GM12864 (cell line): Measurements from ENCODE around the gene FLG2.

Experiments used
- DNase-seq: peaks from one replicate; pipeline ENCODE4 v3.0.0-alpha.2; 2011; ENCODE audit warnings: low read depth
- H3K4me3 ChIP-seq: 2 replicates; pipeline ENCODE4 v1.5.1; 2011; ENCODE audit warnings: mild to moderate bottlenecking, low read depth, low read length, control low read depth
- CTCF ChIP-seq: IDR thresholded peaks from 2 replicates; pipeline ENCODE4 v1.5.1; 2011; ENCODE audit warnings: low read depth, mild to moderate bottlenecking, moderate library complexity, low read length, control low read depth, inconsistent platforms; ENCODE audit errors: missing control alignments

Gene FLG2

DNA sequence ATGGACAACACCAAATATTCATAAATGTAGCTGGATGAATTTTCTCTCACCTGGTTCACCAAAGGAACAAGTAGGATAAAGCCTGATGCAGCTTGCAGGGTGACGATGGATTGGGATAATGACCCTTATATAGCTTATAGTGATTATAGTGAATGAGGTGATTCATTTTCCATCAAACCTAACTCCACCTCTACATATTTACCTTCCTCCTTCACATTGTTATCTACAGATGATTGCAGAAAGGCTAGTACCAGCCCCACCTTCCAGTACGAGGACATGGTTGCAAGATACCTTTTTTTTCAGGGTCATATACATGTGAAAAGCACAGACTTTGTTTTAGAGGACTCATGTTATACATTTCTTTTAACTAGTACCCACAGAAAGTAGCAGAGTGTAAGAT is at the start of gene FLG2:
Gene FLG2, minus strand, starts transcription at position 101 of the 400 bp plus-strand sequence. CDS start 1,122 bp downstream, outside the sequence.
- DNase-seq: no peak
- H3K4me3 ChIP-seq: no peak within 1 kb of the TSS
- no peak for TF ChIP-seq CTCF

- TF ChIP-seq CTCF: peak; percentile 10
- DNase-seq: no peak
- no peak overlapping the region for H3K4me3 ChIP-seq
Measured at GRCh38 chr1:152408664-152409063, 48.9 kb upstream of the FLG2 start.

DNA sequence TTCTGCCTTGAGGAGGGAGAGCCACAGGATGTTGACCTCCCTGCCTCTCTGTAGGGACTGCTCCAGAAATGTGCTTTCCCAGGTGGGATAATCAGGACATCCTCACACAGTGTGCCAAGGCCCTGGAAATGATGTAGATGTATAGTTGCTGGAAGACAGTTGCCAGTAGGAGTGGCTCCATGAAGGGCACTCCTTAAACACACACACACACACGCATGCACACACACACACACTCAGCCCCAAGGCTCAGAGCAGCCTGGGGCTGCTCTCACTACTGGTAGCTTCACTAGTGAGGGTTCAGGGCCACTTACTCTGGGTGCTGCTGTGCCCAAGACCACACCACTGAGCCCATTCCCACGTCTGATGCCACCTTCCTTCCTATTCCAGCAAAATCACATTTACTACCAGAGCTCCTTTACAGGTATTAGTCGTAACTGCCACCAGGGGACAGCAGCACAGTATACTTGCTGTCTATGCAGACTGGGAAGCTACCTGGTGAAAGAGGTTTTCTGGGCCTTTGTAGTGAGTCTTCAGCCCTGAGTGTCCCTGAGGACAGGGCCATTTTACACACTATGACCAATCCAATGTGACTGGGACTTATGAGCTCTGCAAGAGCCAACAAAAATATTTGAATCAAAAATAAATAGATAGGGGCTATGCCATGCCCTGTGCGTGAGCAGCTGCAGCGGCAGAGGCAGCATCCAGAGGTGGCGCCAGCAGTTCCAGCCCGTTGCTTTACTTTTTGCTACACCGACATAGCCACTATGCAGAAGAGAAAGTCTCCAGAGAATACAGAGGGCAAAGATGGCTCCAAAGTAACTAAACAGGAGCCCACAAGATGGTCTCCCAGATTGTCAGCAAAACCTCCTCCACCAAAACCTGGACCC is 39.2 kb upstream of the FLG2 start:
- TF ChIP-seq CTCF: peak; percentile 67
- DNase-seq: peak; percentile 8
- no peak overlapping the region for H3K4me3 ChIP-seq

GRCh38 chr1:152397474-152397873 is 37.7 kb upstream of the FLG2 start:
- peak; percentile 41 for TF ChIP-seq CTCF
- DNase-seq: no peak

DNA sequence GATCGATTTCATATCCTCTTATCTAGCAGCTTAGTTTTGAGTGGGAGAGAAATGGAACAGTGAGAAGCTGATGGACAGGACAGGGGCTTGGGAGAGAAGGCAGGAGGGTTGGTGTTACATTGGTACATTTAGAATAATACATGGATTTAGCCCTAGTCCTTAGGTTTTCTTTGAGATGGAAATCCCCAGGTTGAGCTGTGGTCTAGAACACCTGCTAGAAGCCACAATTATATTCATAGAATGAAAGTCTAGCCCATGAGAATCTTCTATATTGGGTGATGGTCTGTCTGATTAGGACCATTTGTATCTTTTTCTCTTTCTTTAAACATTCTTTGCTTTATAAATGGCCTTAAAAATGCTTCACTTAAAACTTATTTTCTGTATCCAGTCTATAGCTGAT is 34.3 kb upstream of the FLG2 start:
- no peak for TF ChIP-seq CTCF
- DNase-seq: no peak

More at GRCh38 chr1:152397474-152397873, 37.7 kb upstream of the FLG2 start:
- H3K4me3 ChIP-seq: no peak overlapping the region

GRCh38 chr1:152392909-152393308 is 33.1 kb upstream of the FLG2 start:
- no peak for TF ChIP-seq CTCF
- DNase-seq: no peak
- H3K4me3 ChIP-seq: no peak overlapping the region

More for the DNA sequence above, 34.3 kb upstream of the FLG2 start:
- H3K4me3 ChIP-seq: no peak overlapping the region

- TF ChIP-seq CTCF: no peak
- H3K4me3 ChIP-seq: no peak overlapping the region
- DNase-seq: no peak
Measured at GRCh38 chr1:152388889-152389288, 29.1 kb upstream of the FLG2 start.
